Dermis microvascular lymphatic vessel endothelial cell (primary cell): ENCODE measurements around the gene PLCB2. TPM values are rescaled to one million over a fixed set of nuclear protein-coding genes. Genes with fewer than 3 reads are reported as not detected.
A peak's percentile ranks its signal among the peaks of the same experiment; 100 is the strongest.

Source experiments
- DNase-seq, 2 donors: peaks; one replicate each; pipeline versions ENCODE4 v3.0.0 to v3.0.0-alpha.2; 2010; ENCODE audit warnings: low read depth in 2 of 2
- total RNA-seq: library from RNA; depleted of rRNA; stranded (reverse); fragments of >200 nt; gene quantifications from 2 replicates; pipeline ENCODE4 v1.2.1, GENCODE V29; 2014

The PLCB2 gene, protein sequence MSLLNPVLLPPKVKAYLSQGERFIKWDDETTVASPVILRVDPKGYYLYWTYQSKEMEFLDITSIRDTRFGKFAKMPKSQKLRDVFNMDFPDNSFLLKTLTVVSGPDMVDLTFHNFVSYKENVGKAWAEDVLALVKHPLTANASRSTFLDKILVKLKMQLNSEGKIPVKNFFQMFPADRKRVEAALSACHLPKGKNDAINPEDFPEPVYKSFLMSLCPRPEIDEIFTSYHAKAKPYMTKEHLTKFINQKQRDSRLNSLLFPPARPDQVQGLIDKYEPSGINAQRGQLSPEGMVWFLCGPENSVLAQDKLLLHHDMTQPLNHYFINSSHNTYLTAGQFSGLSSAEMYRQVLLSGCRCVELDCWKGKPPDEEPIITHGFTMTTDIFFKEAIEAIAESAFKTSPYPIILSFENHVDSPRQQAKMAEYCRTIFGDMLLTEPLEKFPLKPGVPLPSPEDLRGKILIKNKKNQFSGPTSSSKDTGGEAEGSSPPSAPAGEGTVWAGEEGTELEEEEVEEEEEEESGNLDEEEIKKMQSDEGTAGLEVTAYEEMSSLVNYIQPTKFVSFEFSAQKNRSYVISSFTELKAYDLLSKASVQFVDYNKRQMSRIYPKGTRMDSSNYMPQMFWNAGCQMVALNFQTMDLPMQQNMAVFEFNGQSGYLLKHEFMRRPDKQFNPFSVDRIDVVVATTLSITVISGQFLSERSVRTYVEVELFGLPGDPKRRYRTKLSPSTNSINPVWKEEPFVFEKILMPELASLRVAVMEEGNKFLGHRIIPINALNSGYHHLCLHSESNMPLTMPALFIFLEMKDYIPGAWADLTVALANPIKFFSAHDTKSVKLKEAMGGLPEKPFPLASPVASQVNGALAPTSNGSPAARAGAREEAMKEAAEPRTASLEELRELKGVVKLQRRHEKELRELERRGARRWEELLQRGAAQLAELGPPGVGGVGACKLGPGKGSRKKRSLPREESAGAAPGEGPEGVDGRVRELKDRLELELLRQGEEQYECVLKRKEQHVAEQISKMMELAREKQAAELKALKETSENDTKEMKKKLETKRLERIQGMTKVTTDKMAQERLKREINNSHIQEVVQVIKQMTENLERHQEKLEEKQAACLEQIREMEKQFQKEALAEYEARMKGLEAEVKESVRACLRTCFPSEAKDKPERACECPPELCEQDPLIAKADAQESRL
- under 0.01 TPM in 1 of 2 replicates, not detected in the other for total RNA-seq

DNA sequence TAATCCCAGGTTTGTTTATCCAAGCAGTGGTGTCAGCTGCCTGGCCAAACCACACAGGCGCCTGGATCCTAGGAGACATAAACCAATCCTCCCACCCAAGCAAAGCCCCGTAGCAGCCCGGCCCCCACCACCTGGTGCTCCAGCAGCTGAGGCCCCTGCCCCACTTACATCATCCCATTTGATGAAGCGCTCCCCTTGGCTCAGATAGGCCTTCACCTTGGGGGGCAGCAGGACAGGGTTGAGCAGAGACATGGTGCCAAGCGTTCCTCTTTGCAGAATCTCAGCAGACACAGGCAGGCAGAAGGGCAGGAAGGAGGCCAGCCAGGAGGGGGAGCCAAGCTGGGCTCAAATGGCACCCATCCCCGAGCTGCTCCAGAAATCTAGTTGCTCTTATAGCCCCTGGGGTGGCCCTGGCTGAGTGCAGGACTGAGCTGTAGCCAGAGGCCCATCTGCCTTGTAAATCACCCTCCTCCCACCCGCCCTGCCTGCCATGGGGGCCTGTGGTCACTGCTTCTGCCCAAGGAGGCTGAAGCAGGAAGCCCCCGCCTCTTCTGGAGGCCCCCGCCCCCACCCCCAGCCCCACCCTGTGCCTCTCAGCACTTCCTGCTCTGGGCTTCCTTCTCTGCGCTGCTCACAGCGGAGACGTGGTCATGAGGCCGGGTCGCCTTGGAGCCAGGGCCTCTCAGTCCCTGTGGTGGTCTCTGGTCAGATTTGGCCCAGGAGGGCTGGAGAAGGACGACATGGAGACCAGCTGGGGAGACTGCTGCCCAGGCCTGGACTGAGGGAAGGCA is at the start of gene PLCB2:
Gene PLCB2, minus strand, starts transcription at position 515 of the 791 bp plus-strand sequence. Its CDS starts 263 bp downstream, at position 252.
- no peak for DNase-seq

DNA sequence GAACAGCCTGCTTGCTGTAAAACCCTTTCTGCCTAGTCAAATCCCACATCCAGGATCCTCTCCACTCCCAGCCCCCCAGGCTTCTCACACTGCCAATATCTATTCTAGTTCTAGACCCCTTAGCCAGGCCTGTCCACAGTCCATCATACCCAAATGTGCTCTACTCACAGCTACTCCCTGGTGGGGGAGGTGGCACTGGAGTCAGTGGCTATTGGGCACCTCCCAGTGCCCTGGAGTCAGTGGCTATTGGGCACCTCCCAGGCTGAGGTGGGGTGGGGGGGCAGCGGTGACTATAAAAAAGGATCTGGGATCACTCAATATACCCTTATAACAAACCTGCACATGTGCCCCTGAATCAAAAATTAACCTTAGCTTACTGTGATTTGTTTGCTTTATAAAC is 49.5 kb upstream of the PLCB2 start:
- DNase-seq: no peak

DNA sequence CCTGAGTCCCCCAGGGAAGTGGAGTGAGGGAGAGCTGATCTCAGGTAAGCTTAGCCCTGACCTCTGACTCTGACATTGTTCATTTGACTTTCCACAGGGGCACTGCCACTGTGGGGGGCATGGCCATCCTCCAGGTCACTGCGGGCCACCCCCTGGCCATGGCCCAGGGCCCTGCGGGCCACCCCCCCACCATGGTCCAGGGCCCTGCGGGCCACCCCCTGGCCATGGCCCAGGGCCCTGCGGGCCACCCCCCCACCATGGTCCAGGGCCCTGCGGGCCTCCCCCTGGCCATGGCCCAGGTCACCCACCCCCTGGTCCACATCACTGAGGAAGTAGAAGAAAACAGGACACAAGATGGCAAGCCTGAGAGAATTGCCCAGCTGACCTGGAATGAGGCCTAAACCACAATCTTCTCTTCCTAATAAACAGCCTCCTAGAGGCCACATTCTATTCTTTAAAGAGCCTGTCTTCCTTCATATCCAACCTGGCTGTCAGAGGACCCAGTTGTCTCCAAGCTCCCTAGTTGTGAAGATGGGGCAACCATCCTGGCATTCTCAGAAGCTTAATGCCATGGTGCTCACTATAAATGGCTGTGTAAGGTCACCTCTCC is 48.3 kb upstream of the PLCB2 start:
- no peak for DNase-seq

DNA sequence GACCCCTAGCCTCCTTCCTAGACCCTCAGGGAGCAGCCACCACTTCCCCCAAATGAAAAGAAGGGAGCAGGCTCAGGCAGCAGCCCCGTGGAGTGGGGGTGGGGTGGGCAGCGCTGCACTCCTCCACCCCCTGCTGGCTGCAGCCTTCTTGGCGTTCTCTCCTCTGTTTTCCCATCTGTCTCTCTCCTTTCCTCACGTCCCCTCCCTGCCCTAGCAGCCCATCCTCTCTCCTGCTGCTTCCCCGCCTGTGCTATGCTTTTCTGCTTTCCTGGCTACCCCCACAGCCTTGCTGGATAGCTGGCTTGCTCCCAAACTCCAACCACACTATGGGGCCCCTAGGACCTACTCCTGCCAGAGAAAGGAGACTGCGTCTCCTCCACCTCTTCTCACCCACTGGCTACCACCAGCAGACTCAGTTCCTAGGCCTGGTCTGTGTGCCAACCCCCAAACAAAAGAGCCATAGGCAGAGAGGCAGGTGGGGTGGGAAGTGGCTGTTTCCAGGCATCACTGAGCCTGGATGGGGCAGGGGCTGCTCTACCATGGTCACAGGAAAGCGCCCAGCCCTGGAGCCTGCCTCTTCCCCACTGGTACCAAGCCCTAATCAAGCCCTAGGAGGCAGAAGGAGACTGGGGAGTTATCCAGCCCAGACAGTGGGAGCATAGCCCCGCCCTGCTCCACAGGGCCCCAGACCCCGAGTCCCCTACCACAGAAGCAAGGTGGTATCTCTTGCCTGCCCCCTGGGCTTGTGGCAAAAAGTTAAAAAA is 46.9 kb upstream of the PLCB2 start:
- peak in 1 of 2 donors; percentile 44 for DNase-seq

DNA sequence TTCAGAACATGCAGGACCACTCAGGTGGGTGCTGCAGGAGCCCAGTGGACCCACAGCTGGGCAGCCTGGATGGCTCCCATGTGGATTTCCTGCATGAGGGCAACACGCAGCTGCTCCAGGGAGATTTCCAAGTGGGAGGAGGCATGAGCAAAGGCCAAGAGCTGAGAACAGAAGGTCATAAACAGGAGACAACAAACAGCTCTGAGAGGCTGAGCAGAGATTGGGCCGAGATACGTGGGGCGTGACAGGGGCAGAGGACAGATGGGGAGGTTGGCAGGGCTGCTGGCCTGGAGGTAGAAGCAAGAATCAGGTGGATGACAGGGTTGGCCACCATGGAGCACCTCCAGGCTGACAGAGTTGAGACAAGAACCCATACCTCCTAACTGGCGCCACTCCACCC is 46.0 kb upstream of the PLCB2 start:
- DNase-seq: no peak

DNA sequence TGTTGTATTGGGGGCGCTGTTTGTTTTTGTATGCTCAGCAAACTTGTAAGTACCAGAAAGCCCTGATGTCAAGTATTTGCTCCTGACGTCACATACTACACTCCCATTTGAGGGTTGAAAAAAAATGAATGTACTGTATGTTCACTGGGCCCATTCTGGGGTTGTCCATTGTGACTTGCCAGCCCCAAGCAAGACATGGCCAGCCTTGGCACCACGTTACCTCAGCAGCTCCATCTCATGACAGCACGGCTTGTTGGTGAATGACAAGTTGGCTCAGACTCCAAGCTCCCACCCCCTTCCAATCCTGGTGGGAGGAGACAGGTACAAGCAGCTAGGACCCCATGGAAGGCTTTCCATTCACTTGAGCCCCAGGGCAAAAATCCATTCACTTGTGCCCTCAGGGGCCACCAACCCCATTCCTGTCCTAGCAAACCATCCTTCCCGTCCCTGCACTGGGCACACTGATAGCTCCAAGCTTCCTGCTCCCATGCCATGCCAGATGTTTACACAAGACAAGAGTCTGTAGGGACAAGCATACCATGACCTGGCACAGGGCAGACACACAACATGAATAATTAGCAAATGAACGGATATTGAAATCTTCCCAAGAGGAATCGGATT is 44.7 kb upstream of the PLCB2 start:
- DNase-seq: no peak

DNA sequence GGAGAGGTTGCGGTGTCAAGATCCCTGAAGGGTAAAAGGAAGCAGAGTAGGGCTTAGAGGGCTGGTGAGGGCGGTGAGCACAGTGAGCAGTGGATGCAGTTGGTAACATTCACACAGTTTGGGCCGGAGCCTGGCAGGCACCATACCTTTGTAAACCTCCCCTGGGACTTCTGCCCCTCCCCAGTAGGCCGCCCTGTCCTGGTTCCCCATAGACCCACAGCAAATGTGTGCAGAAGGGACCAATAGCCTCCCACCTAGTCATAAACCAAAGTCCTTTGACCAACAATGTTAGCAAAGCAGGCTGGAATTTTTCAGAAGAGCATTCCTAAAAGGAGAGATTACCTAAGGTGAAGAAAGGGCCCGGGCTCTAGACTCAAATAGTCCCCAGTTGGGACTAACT is 41.4 kb upstream of the PLCB2 start:
- DNase-seq: no peak

DNA sequence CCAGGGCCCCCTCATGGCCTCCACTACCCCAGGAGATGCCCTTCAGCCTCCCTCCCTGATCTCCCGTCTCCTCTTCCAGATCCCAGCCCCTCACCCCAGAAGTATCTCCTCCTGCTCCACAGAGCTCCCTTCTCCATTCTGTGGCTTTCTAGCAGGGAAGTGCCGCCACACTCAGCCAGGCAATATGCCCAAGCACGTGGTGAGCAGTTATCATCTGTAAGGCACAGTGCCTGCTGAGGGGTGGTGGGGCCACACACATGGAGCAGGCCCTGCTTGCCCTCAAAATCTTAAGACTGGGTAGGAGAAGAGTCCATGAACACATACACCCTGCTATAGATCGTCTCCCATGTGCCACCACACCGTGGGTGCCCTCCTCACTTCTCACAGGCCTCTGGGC is 40.7 kb upstream of the PLCB2 start:
- no peak for DNase-seq

DNA sequence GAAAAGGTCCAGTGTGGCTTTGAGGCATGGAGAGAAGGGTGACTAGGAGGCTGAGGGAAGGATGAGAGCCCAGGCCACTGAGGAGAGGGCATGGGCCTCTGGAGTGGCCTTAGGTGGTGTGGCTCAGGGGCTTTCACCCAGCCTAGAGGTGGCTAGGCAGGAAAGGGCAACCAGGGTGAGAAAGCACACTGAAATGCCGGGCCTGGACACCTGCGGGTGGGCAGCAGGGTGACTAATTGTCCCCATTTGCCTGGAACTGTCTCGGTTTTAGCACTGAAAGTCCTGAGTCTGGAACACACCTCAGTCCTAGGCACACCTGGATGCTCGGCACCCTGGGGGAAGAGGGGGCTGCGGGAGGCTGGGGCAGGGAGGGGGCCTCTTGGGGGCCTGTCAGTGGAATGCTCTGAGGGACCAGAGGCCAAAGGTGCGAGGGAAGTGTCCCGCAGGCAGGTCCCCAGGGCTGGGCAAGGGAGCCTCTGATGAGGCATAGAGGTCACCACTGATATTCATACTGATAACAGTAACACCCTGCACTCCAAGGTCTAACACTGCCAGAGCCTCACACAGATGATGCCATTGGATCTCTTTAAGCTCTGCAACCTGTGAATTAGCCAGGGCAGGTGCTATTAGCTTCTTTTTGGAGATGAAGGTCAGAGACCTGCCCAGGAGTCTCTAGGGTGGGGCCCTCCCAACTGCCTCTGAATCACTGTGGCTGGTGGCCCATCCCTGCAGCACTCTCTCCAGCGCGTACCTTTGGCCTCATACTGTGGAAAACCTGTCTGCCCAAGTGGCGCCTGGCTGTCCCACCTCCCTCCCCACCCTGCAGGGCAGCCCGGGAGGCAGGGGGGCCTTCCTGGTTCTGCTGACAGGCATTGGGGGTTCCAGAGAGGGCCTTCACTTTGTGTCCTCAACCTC is 40.1 kb upstream of the PLCB2 start:
- no peak for DNase-seq

DNA sequence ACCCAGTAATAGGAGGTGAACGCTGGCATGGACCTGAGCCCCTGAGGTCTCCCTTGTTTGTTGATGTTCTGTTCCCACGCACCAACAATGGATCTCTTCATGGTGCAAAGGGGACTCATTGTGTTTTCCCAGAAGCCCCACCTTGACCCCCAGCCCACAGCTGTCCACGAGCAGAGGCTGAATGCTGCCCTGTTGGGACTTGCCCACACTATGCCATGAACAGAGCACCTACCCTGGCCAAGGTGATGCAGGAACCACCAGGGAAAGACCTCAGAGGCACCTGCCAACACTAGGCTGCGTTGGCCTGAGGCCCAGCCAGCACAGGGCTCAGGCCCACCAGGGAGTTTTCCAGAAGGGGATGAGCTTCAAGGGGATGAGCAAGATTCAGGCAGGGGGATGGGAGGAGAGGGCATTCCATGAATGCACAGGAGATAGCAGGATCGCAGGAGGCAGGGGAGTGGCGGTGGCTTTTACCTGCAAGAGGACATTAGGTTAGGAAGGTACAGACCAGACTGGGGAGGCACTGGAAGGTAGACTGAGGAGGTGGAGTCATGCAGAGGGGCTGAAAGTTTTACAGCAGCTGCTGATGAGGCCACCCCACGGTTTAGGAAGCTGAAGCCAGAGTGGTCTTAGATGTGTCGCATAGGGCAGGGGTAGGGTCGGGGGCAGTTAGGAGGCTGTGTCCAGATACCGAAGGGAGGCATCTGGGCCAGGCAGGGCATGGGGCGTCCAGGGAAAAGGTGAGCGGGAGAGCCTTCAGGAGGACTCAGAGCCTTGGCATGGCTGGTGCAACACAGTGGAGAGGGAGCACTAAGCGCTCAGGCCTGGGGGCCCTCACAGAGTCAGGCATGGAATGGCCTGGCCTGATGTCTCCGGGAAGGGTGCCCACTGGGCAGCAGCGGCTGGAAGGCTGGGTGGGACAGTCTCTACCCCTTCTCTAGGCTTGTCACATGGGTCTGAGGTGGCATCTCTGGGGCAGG is 39.1 kb upstream of the PLCB2 start:
- no peak for DNase-seq

DNA sequence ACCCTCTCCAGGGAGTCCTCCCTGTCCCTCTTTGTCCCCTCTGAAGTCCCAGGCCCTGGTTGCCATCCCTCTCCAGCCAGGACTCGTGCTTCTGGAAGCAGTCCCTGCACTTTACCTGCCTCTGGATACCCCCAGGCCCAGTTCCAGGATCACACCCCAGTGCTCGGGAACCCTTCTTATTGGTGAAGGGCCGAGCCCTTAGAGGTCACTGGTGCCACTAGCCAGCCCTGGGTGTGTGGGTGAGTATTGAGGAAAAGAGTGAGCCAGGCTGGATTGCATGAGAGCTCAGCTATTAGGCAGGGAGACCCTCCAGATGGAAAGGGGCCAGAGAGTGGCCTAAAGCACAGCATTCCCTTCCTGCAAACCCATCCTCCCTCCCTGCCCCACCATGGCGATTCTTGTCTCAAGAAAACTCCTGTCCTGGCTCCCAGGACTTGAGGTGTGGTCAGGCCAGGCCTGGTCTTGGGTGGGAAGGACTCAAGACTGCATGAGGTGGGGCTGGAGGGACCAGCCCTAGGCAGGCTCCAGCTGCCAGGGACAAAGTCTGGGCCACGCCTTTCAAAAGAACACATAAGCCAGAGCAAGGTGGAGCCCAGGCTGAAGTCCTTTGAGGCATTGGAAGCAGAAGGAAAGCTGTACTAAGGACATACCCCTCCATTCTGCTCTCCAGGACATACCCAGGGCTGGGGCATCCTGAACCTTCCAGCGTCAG is 38.3 kb upstream of the PLCB2 start:
- no peak for DNase-seq

DNA sequence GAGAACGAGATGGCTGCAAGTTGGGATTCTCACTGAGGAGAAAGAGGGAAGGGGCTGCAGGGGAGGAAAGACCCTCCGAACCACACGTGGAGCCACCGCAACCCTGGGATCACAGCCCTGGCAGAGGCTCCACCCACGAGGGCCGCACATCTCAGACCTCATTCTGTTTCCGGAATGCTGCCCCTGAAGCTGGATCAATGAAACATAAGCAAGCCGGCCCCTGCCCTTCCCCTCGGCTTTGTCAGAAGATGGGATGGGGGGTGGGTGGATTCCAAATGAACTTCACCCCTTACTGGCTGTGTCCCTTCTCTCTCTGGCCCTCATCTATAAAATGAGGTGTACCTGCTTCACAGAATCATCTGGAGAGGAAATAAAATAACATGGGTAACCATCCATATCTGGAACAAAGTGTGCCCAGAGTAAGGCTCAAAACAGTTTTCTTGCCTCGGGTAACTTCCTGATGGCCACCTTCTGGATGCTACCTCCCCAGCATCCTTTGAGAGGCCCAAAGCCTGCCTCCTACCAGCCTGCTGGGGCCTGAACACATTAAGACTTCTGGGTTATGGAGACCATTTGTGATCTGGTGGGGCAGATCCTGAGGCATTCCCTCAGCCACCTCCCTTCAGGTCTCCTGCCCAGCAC is 37.6 kb upstream of the PLCB2 start:
- no peak for DNase-seq

DNA sequence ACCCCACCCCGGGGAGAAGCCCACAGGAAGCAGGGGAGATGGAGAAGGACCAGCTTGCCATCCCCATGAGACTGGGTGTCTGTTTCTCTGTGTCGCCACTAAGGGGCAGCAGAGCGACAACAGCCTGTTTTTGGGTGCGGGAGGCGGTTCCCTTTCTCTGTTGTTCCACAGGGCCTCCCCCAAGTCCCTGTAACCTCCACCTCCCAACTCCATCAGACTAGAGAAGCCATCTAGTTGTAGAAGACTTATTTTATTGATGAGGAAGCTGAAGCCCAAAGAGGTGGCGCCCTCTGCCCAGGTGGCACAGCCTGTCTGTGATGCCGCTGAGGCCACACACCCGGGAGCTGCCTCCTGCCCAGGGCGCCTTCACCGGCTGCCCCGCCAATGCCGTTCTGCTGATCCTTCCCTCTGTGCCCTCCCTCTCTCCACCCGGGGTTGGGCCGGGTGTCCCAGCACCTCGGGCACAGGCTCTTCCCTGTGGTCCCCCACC is 36.9 kb upstream of the PLCB2 start:
- DNase-seq: peak; percentile 23 to 57

DNA sequence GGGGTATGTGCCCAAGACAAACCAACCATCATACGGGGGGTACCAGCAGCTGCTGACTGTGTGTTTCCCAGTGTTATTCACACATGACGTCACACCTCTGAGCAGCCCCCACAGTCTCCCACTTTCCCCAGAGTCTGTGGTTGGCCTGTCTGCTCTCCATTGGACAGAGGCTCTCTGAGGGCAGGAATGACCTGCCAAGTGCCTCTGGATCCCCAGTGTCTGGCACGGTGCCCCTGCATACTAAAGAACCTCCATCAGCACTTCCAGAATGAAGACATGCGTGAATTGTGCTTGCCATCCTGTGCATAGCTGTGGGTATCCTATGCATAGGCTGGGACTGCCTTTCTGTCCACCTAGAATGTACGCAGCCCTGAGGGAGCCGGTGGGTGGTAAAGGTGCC is 36.5 kb upstream of the PLCB2 start:
- DNase-seq: no peak

DNA sequence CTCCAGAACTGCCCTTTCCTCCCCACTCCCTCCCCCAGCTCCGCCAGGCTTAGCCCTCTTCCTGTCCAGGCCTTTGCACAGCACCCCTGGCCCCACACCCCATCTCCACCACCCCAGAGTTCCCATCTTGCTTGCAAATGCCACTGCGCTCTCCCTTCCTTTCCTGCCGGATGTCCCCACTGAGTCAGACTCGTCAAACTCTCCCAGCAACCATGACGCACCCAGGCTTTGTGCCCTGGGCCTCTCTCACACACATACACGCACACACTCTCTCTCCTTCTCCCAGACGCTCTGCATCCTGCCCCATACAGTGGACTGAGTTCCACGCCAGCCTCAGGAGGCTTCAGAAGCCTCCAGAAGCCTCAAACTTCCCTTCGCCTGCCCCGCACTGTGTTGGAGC is 35.8 kb upstream of the PLCB2 start:
- peak; percentile 76 to 96 for DNase-seq
